HG03064 (cell line): ENCODE data around the gene VCY.
"Not testable (repeated sequence)": the region's sequence is repeated elsewhere in the genome, so short reads cannot be mapped to it uniquely, and the experiment has no call there.

ENCODE experiments used
- ATAC-seq: cut with Tn5 transposase; IDR thresholded peaks from one replicate; pipeline ENCODE4 v1.9.1; 2021; ENCODE audit warnings: low read depth; ENCODE audit not compliant: unreplicated experiment

The VCY gene

DNA sequence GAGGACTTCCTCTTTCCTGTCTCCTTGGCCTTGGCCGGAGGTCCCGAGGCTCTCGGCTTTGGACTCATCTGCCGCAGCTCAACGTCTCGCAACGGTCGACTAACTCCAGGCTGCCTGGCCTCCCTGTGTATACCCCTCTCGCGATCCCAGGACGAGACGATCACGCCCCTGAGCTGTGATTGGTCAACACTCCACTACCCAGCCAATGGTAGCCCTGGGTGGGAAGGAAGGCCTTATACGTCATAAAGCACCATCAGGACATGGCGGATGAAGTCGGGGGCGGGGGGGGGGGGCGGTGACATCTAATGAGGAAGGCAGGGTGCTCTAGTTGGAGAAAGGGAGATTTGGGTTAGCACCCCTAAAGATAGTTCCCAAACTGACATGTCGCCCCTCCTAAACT, at the start of gene VCY:
Gene VCY, minus strand, starts transcription at position 101 of the 400 bp plus-strand sequence. Its CDS starts 33 bp downstream, at position 68.
- ATAC-seq, result not testable (repeated sequence)

- ATAC-seq, result not testable (repeated sequence)
Observed at GRCh38 chrY:14030395-14030794, 44.1 kb upstream of the VCY start.

DNA sequence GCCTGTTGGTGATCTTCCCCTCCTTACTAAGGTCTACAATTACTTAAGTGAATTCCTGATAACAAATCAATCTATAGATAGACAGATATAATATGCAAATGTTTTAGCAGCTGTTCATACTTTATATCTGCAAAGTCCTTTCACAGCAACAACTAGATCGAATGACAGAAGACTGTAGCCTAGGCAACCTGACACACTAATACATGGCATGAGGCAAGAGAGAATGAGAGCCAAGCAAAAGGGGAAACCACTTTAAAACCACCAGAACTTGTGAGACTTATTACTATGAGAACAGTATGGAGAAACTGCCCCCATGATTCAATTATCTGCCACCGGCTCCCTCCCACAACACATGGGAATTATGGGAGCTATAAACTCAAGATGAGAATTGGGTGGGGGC, 25.6 kb upstream of the VCY start:
- not testable (repeated sequence) for ATAC-seq

DNA sequence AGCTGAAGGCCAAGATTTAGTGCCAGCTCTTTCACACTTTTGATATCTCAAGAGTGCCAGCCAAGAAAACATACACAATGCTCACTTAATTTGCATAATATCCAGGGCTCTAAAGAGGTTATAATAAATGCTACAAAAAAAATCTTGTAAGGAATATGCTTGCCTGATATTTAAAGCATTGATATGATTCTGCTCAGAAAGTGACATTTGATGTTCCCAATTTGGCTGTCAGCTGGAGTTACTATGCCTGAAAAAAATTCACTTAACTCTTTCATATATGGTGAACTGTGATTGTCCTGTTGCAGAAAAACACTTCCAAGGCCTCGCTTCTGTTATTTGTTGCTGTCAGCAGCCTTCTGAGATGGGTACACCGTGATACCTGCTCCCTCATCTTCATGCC, 43.9 kb downstream of the VCY start:
- ATAC-seq, result not testable (repeated sequence)
